Endothelial cell of umbilical vein (primary cell): ENCODE data around the gene GIMAP7. TPM values are rescaled to one million over a fixed set of nuclear protein-coding genes. Genes with fewer than 3 reads are reported as not detected.

Experiments used
- BruUV-seq: library from RNA; stranded (reverse); fragments of 400-500 nt; replicated peaks from 2 replicates; lab custom pipeline; 2021; lab: Mats Ljungman, UMichigan
- CTCF ChIA-PET: fragments of 300-600, 350-600 bp; sonication (Branson Sonifier 250); formaldehyde crosslinking; loops from one replicate; lab custom pipeline; 2021; ENCODE audit warnings: antibody characterized with exemption, inconsistent platforms; lab: Charles Lee
- POLR2A ChIA-PET: fragments of 300-600, 350-600 bp; sonication (Branson Sonifier 250); formaldehyde crosslinking; loops from one replicate; lab custom pipeline; 2021; ENCODE audit warnings: antibody characterized with exemption, inconsistent platforms; lab: Charles Lee
- DNase-seq: peaks from one replicate; pipeline ENCODE4 v3.0.0-alpha.2; 2011; ENCODE audit warnings: low read depth, low spot score
- FAIRE-seq: peaks from 2 replicates; lab custom pipeline; 2011; peaks lifted over from hg19 to GRCh38; lab: Jason Lieb, UNC
- H2AFZ ChIP-seq: 2 replicates; pipeline ENCODE4 v1.6.0; 2012; ENCODE audit warnings: low read depth, low read length, control low read depth, inconsistent platforms
- H3K27ac ChIP-seq: 2 replicates; pipeline ENCODE4 v1.5.1; 2011; ENCODE audit warnings: low read depth, mild to moderate bottlenecking, control low read depth, low read length, moderate library complexity; ENCODE audit not compliant: insufficient read depth
- H3K27me3 ChIP-seq, 2 experiments: 2 replicates each; pipeline versions ENCODE4 v1.6.0 to v1.6.1; 2011; ENCODE audit warnings: low read length in 2 of 2, mixed read lengths in 1 of 2; ENCODE audit not compliant: control insufficient read depth in 2 of 2, insufficient read depth in 2 of 2
- H3K36me3 ChIP-seq, 2 experiments: 2 replicates in 1 of 2; 3 replicates in 1 of 2; pipeline ENCODE4 v1.5.1; 2011; ENCODE audit warnings: low read length in 2 of 2, mild to moderate bottlenecking in 1 of 2, moderate library complexity in 1 of 2; ENCODE audit not compliant: control insufficient read depth in 2 of 2, insufficient read depth in 2 of 2; ENCODE audit errors: extremely low read depth in 1 of 2
- H3K4me1 ChIP-seq: 3 replicates; pipeline ENCODE4 v1.5.1; 2011; ENCODE audit warnings: mild to moderate bottlenecking, low read length; ENCODE audit not compliant: control insufficient read depth, insufficient read depth; ENCODE audit errors: extremely low read depth
- H3K4me2 ChIP-seq: 2 replicates; pipeline ENCODE4 v1.6.1; 2011; ENCODE audit warnings: low read length, control low read depth, mixed read lengths; ENCODE audit not compliant: insufficient read depth
- H3K4me3 ChIP-seq, 3 experiments: fragments of 200-600 bp in 1 of 3; sonication (generic), shearing (Covaris generic) in 1 of 3; replicated peaks in 1 of 3; 2 replicates each; pipeline ENCODE4 v1.5.1; 2011 to 2016; ENCODE audit warnings: control low read depth in 3 of 3, low read length in 3 of 3, mild to moderate bottlenecking in 2 of 3, inconsistent platforms in 1 of 3, low read depth in 1 of 3, moderate library complexity in 1 of 3; ENCODE audit not compliant: insufficient read depth in 1 of 3
- H3K79me2 ChIP-seq: 2 replicates; pipeline ENCODE4 v1.6.0; 2012; ENCODE audit warnings: low read length, inconsistent platforms; ENCODE audit not compliant: control insufficient read depth, insufficient read depth
- H3K9ac ChIP-seq: replicated peaks from 2 replicates; pipeline ENCODE3; 2011; ENCODE audit warnings: low read length, control low read depth; ENCODE audit not compliant: insufficient read depth; ENCODE audit errors: extremely low read depth
- H3K9me1 ChIP-seq: replicated peaks from 3 replicates; pipeline ENCODE4 v1.6.0; 2011; ENCODE audit warnings: mild to moderate bottlenecking, low read length; ENCODE audit not compliant: control insufficient read depth, insufficient read depth; ENCODE audit errors: extremely low read depth
- H3K9me3 ChIP-seq: replicated peaks from 2 replicates; pipeline ENCODE4 v1.5.1; 2012; ENCODE audit warnings: low read length, inconsistent platforms; ENCODE audit not compliant: control insufficient read depth, insufficient read depth
- H4K20me1 ChIP-seq: replicated peaks from 2 replicates; pipeline ENCODE3; 2011; ENCODE audit warnings: mild to moderate bottlenecking, low read length; ENCODE audit not compliant: control insufficient read depth, insufficient read depth; ENCODE audit errors: extremely low read depth
- FOS ChIP-seq: IDR thresholded peaks from 2 replicates; pipeline ENCODE4 v1.6.1; 2011; ENCODE audit warnings: mild to moderate bottlenecking, low read length, moderate library complexity, borderline replicate concordance; ENCODE audit not compliant: insufficient read depth
- GATA2 ChIP-seq: IDR thresholded peaks from 2 replicates; pipeline ENCODE4 v1.7.0; 2011; ENCODE audit warnings: low read depth, mild to moderate bottlenecking, moderate library complexity, mixed read lengths, low read length; ENCODE audit not compliant: insufficient read length, insufficient read depth
- MYC ChIP-seq: IDR thresholded peaks from one replicate; pipeline ENCODE4 v1.6.1; 2011; ENCODE audit warnings: mild to moderate bottlenecking, low read depth, low read length
- POLR2A ChIP-seq: IDR thresholded peaks from 2 replicates; pipeline ENCODE4 v1.6.1; 2012; ENCODE audit warnings: low read depth, mild to moderate bottlenecking, control low read depth, low read length
- dilution Hi-C: fragments of 300-500 bp; cut with MboI; formaldehyde crosslinking; loops from one replicate; pipeline ENCODE4 v1.15.0; 2019; ENCODE audit warnings: low sequenced_read_pairs; ENCODE audit not compliant: extremely low pct_ligation_motif_present
- intact Hi-C: fragments of 100-400 bp; cut with micrococcal nuclease; formaldehyde crosslinking; loops from one replicate; pipeline ENCODE4 v1.10.0; 2022
- polyA plus RNA-seq, 4 experiments: library from polyadenylated mRNA; depleted of rRNA in 3 of 4; stranded (reverse) in 3 of 4; unstranded in 1 of 4; fragments of >200 nt; gene quantifications; 2 replicates each; pipeline versions ENCODE4 v1.2.1 to v1.2.3, GENCODE V29; 2011 to 2012; ENCODE audit warnings: missing spikeins in 1 of 4
- total RNA-seq: library from RNA; stranded (reverse); gene quantifications from 2 replicates; pipeline ENCODE4 v1.2.3, GENCODE V29; 2021

GIMAP7 gene
- total and polyA plus RNA-seq, 2 donors (not counting 3 experiments of a cell fraction or from before 2014, with no cell fraction given): 42.4 to 43.4 TPM

DNA sequence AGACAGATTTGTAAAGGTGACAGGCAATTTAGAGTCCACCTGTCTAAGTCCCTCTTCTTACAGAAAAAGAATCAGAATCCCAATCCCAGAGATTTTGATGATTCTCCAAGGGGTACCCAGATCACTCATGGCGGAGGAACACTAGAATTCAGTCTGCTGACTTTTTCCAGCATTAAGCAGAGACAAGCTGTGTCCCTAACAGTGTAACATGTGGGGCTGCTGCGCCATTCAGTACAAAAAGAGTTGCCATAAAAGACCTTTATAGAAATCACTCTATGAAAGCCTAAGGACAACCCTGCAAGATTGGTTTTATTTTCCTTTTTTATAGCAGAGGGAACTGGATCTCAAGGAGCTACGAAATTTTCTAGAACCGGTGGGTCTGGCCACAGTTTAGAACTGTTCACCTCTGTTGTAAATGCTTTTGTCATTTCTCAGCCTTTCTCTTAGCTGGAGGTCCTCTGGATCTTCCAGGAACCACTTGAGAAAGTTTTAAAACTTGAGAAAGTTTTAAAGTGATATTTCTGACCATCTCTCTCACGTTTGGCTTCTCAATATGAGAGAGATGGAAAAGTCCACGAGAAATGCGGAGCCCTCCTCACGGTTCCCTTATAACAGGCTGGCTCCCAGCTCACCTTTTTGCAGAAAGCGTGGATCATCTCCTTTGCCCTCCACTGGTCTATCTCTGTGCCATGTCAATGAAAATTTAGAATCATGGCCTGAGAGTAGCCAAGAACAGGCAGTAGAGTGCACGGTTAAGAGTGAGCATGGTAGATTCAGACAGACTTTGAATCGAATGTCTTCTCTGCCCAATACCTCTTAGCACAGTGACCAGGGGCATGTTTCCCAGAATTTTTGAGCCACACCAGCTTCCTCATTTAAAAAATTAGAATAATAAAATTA, 826 bp downstream of the GIMAP7 start:
- Histone ChIP-seq H3K27ac (peak overlapping the region; percentile 61), H3K9ac (peak overlapping the region; percentile 80), H3K36me3 (peaks cover 6 to 8% of the 10 kb centered on the region in 2 experiments), H3K4me3 (peak overlapping the region; percentile 69 to 92 (median 91)), H3K4me2 (peak overlapping the region; percentile 99), H4K20me1 (no peaks in the 10 kb centered on the region), H2AFZ (peak overlapping the region; percentile 78), H3K9me3 (no peaks in the 10 kb centered on the region), H3K4me1 (peaks cover 21% of the 10 kb centered on the region), H3K79me2 (peaks cover 55% of the 10 kb centered on the region), H3K9me1 (no peaks in the 10 kb centered on the region), H3K27me3 (no peaks in the 10 kb centered on the region)
- intact Hi-C loops (loop anchor here (1.0 to 5.0 kb wide), 10 partner anchors 31 to 239 kb away; partner anchors contain the start of genes GIMAP1, GIMAP2 and GIMAP5), dilution Hi-C loops (no loop called here)
- CTCF ChIA-PET: interaction anchor here (0.6 to 1.9 kb wide), 8 partner anchors 10 to 263 kb away, joined by 3 to 16 read pairs (median 4); partner anchors contain the start of gene GIMAP8
- peak; percentile 42 for FAIRE-seq
- peak; percentile 52 for DNase-seq
- TF ChIP-seq FOS (no peak), GATA2 (no peak), MYC (no peak), POLR2A (peak; percentile 52)
- POLR2A ChIA-PET: interaction anchor here (0.7 to 1.5 kb wide), 5 partner anchors 11 to 71 kb away, joined by 3 to 4 read pairs (median 4); partner anchors contain the start of gene GIMAP4
- BruUV-seq: no TSS peak
